H9 (cell line): ENCODE results near the gene CBY1. TPM values are rescaled to one million over a fixed set of nuclear protein-coding genes. Genes with fewer than 3 reads are reported as not detected.

Experiments used
- DNase-seq: peaks from one replicate; pipeline ENCODE4 v3.0.0-alpha.2; 2017
- H2AFZ ChIP-seq: one replicate; pipeline ENCODE4 v1.6.1; 2013; ENCODE audit warnings: mild to moderate bottlenecking, low read length, control low read depth, moderate library complexity
- H2AK5ac ChIP-seq: 2 replicates; pipeline ENCODE4 v1.6.1; 2013; ENCODE audit warnings: low read length, control low read depth, mixed read lengths; ENCODE audit not compliant: insufficient read length
- H2BK120ac ChIP-seq: one replicate; pipeline ENCODE4 v1.6.1; 2013; ENCODE audit warnings: low read depth, mild to moderate bottlenecking, low read length, control low read depth, inconsistent platforms; ENCODE audit not compliant: poor library complexity, severe bottlenecking
- H2BK12ac ChIP-seq: 2 replicates; pipeline ENCODE4 v1.6.1; 2013; ENCODE audit warnings: low read length, control low read depth, mixed read lengths, low read depth; ENCODE audit not compliant: insufficient read length
- H2BK15ac ChIP-seq: 2 replicates; pipeline ENCODE4 v1.6.1; 2013; ENCODE audit warnings: low read depth, low read length, control low read depth
- H2BK20ac ChIP-seq: one replicate; pipeline ENCODE4 v1.6.1; 2013; ENCODE audit warnings: low read depth, mild to moderate bottlenecking, low read length, control low read depth, inconsistent platforms; ENCODE audit not compliant: poor library complexity, severe bottlenecking
- H2BK5ac ChIP-seq: 2 replicates; pipeline ENCODE4 v1.6.1; 2013; ENCODE audit warnings: low read length, control low read depth, mixed read lengths; ENCODE audit not compliant: insufficient read length
- H3K14ac ChIP-seq: 2 replicates; pipeline ENCODE4 v1.6.1; 2013; ENCODE audit warnings: low read length, control low read depth; ENCODE audit not compliant: insufficient read depth
- H3K18ac ChIP-seq: 2 replicates; pipeline ENCODE4 v1.6.1; 2013; ENCODE audit warnings: low read depth, mild to moderate bottlenecking, mixed read lengths, low read length, control low read depth; ENCODE audit not compliant: insufficient read length
- H3K23ac ChIP-seq: 2 replicates; pipeline ENCODE4 v1.6.1; 2013; ENCODE audit warnings: low read length, control low read depth, mixed read lengths, low read depth; ENCODE audit not compliant: insufficient read length
- H3K23me2 ChIP-seq: 2 replicates; pipeline ENCODE4 v1.6.1; 2013; ENCODE audit warnings: low read depth, mild to moderate bottlenecking, mixed read lengths, low read length, control low read depth; ENCODE audit not compliant: insufficient read length, poor library complexity, severe bottlenecking
- H3K27ac ChIP-seq: 2 replicates; pipeline ENCODE4 v1.5.1; 2013; ENCODE audit warnings: low read length, control low read depth, mixed read lengths, low read depth; ENCODE audit not compliant: insufficient read length
- H3K27me3 ChIP-seq: 2 replicates; pipeline ENCODE4 v1.6.1; 2013; ENCODE audit warnings: low read length, control low read depth, inconsistent platforms; ENCODE audit not compliant: insufficient read depth
- H3K4ac ChIP-seq: 2 replicates; pipeline ENCODE4 v1.6.1; 2013; ENCODE audit warnings: low read depth, mild to moderate bottlenecking, control low read depth, inconsistent platforms, low read length, moderate library complexity
- H3K4me1 ChIP-seq: 2 replicates; pipeline ENCODE4 v1.6.1; 2013; ENCODE audit warnings: low read length, control low read depth, inconsistent platforms; ENCODE audit not compliant: insufficient read depth
- H3K4me2 ChIP-seq: 2 replicates; pipeline ENCODE4 v1.6.1; 2013; ENCODE audit warnings: low read length, control low read depth, mixed read lengths; ENCODE audit not compliant: insufficient read length, insufficient read depth
- H3K56ac ChIP-seq: 2 replicates; pipeline ENCODE4 v1.6.1; 2013; ENCODE audit warnings: low read depth, mild to moderate bottlenecking, mixed read lengths, low read length, control low read depth; ENCODE audit not compliant: insufficient read length
- H3K79me1 ChIP-seq: 2 replicates; pipeline ENCODE4 v1.6.1; 2013; ENCODE audit warnings: low read depth, mild to moderate bottlenecking, moderate library complexity, low read length, control low read depth, inconsistent platforms; ENCODE audit not compliant: insufficient read depth, poor library complexity, severe bottlenecking
- H3K79me2 ChIP-seq: 2 replicates; pipeline ENCODE4 v1.6.1; 2013; ENCODE audit warnings: low read length, control low read depth, inconsistent platforms; ENCODE audit not compliant: insufficient read depth
- H3K9ac ChIP-seq: 2 replicates; pipeline ENCODE4 v1.6.1; 2013; ENCODE audit warnings: low read length, control low read depth, mixed read lengths; ENCODE audit not compliant: insufficient read length; ENCODE audit errors: extremely low read depth
- H3K9me3 ChIP-seq: one replicate; pipeline ENCODE4 v1.6.1; 2013; ENCODE audit warnings: low read depth, low read length, inconsistent platforms; ENCODE audit not compliant: control insufficient read depth
- H3T11ph ChIP-seq: one replicate; pipeline ENCODE4 v1.6.1; 2013; ENCODE audit warnings: mild to moderate bottlenecking, low read length, control low read depth, inconsistent platforms
- H4K20me1 ChIP-seq: one replicate; pipeline ENCODE4 v1.6.1; 2013; ENCODE audit not compliant: control insufficient read depth, insufficient read length, insufficient read depth
- H4K5ac ChIP-seq: 2 replicates; pipeline ENCODE4 v1.6.1; 2013; ENCODE audit warnings: low read depth, mild to moderate bottlenecking, mixed read lengths, low read length, control low read depth; ENCODE audit not compliant: insufficient read length
- H4K8ac ChIP-seq: replicated peaks from 2 replicates; pipeline ENCODE4 v1.6.1; 2013; ENCODE audit warnings: low read length, control low read depth, mixed read lengths, low read depth; ENCODE audit not compliant: insufficient read length
- H4K91ac ChIP-seq: 2 replicates; pipeline ENCODE4 v1.6.1; 2013; ENCODE audit warnings: low read depth, mild to moderate bottlenecking, moderate library complexity, mixed read lengths, low read length, control low read depth; ENCODE audit not compliant: insufficient read length
- H3K27ac Mint-ChIP-seq, 3 experiments: 2 replicates in 2 of 3; 3 replicates in 1 of 3; pipeline ENCODE4 v1.8.0; 2020 to 2021; ENCODE audit warnings: mixed read lengths in 3 of 3, mild to moderate bottlenecking in 1 of 3, moderate library complexity in 1 of 3
- H3K27me3 Mint-ChIP-seq: 2 replicates; pipeline ENCODE4 v1.8.0; 2021; ENCODE audit warnings: low read depth, mild to moderate bottlenecking, moderate library complexity, mixed read lengths
- H3K36me3 Mint-ChIP-seq, 3 experiments: 2 replicates in 2 of 3; 3 replicates in 1 of 3; pipeline ENCODE4 v1.8.0; 2020 to 2021; ENCODE audit warnings: low read depth in 3 of 3, mixed read lengths in 3 of 3; ENCODE audit not compliant: insufficient read depth in 1 of 3
- H3K4me1 Mint-ChIP-seq, 2 experiments: 2 replicates each; pipeline ENCODE4 v1.8.0; 2020; ENCODE audit warnings: mixed read lengths in 2 of 2
- H3K4me3 Mint-ChIP-seq, 2 experiments: 2 replicates in 1 of 2; 3 replicates in 1 of 2; pipeline ENCODE4 v1.8.0; 2020 to 2021; ENCODE audit warnings: mild to moderate bottlenecking in 2 of 2, mixed read lengths in 2 of 2, moderate library complexity in 1 of 2
- H3K9me3 Mint-ChIP-seq, 2 experiments: 2 replicates in 1 of 2; 3 replicates in 1 of 2; pipeline ENCODE4 v1.8.0; 2020; ENCODE audit warnings: mild to moderate bottlenecking in 2 of 2, mixed read lengths in 2 of 2, moderate library complexity in 1 of 2
- CTCF ChIP-seq: fragments of 200-600 bp; sonication (generic); conservative IDR thresholded peaks from 3 replicates; pipeline ENCODE4 v1.8.0; 2021; ENCODE audit warnings: antibody characterized with exemption, mild to moderate bottlenecking
- WGBS: extraction: QIAGEN DNeasy Blood & Tissue Kit; methylation state at CpG from one replicate; pipeline ENCODE4 v1.1.7; 2013; ENCODE audit warnings: missing lambda C conversion rate, low lambda C conversion rate, mixed read lengths; ENCODE audit not compliant: insufficient read length; ENCODE audit errors: extremely low coverage; 5-methylcytosine and 5-hydroxymethylcytosine counted together
- total RNA-seq: library from RNA; stranded (reverse); gene quantifications from 2 replicates; pipeline ENCODE4 v1.2.1, GENCODE V29; 2021

The CBY1 gene
- total RNA-seq, 1 experiment from 2014 or later: 26.6 TPM

GRCh38 chr22:38712486-38713207 lies 56.2 kb downstream of the CBY1 start:
- Histone ChIP-seq H3K9me3 (no peaks in the 10 kb centered on the region), H3K23ac (no peak overlapping the region), H3K23me2 (no peaks in the 10 kb centered on the region), H3K4me1 (peaks cover 10% of the 10 kb centered on the region; the same call in 1 of the 2 replicates), H4K91ac (no peak overlapping the region), H4K8ac (no peak overlapping the region), H2BK15ac (no peak overlapping the region), H3K4me2 (no peak overlapping the region), H3K79me1 (peaks cover 6% of the 10 kb centered on the region), H3K27me3 (no peaks in the 10 kb centered on the region), H3K14ac (no peak overlapping the region), H3K79me2 (peaks cover 35% of the 10 kb centered on the region; the same call in 1 of the 2 replicates), H2AFZ (no peak overlapping the region), H4K20me1 (no peaks in the 10 kb centered on the region), H3T11ph (no peak overlapping the region), H2BK20ac (no peak overlapping the region), H3K18ac (no peak overlapping the region), H3K4ac (no peak overlapping the region), H2BK12ac (no peak overlapping the region), H3K56ac (no peak overlapping the region), H2AK5ac (no peak overlapping the region), H2BK120ac (no peak overlapping the region), H2BK5ac (no peak overlapping the region), H4K5ac (no peak overlapping the region), H3K27ac (no peak overlapping the region), H3K9ac (peak overlapping the region; percentile 3)
- no CpG with 5 or more reads among the region's 11 CpGs for WGBS
- H3K4me3 Mint-ChIP-seq: peak overlapping the region in 1 of 2 experiments; percentile 61; a peak in 3 of 5 replicates
- H3K27ac Mint-ChIP-seq: peak overlapping the region; percentile 61 to 79 (median 72); a peak in 6 of 7 replicates
- H3K27me3 Mint-ChIP-seq: no peaks in the 10 kb centered on the region
- H3K36me3 Mint-ChIP-seq: peaks cover 15 to 60% (median 51%) of the 10 kb centered on the region in 3 experiments
- no peak for DNase-seq
- no peak for TF ChIP-seq CTCF
- no peaks in the 10 kb centered on the region for H3K9me3 Mint-ChIP-seq
- H3K4me1 Mint-ChIP-seq: peaks cover 38 to 55% of the 10 kb centered on the region in 2 experiments
